Left ventricle myocardium inferior (tissue), 1 donor: ENCODE data around the gene PPCDC. TPM values are rescaled to one million over a fixed set of nuclear protein-coding genes. Genes with fewer than 3 reads are reported as not detected.

Experiments used
- DNase-seq: peaks from one replicate; pipeline ENCODE4 v3.0.0-alpha.2; 2020
- H3K27ac ChIP-seq: fragments of 200-600 bp; replicated peaks from 2 replicates; pipeline ENCODE4 v1.8.0; 2021
- H3K27me3 ChIP-seq: fragments of 200-600 bp; 2 replicates; pipeline ENCODE4 v1.8.0; 2021; ENCODE audit warnings: low read depth
- H3K36me3 ChIP-seq: fragments of 200-600 bp; 2 replicates; pipeline ENCODE4 v1.8.0; 2021
- H3K4me1 ChIP-seq: fragments of 200-600 bp; 2 replicates; pipeline ENCODE4 v1.8.0; 2021
- H3K4me3 ChIP-seq: fragments of 200-600 bp; 2 replicates; pipeline ENCODE4 v1.8.0; 2021; ENCODE audit warnings: mild to moderate bottlenecking, moderate library complexity
- H3K9me3 ChIP-seq: fragments of 200-600 bp; replicated peaks from 2 replicates; pipeline ENCODE4 v1.8.0; 2021
- intact Hi-C: fragments of 100-400 bp; cut with micrococcal nuclease; formaldehyde crosslinking; loops from one replicate; pipeline ENCODE4 v1.11.0; 2022
- total RNA-seq: library from RNA; stranded (reverse); fragmentation: NEBNext Ultra II Directional; extraction: Animal tissue kit (Norgen Biotek cat#: 25700); gene quantifications from one replicate; pipeline ENCODE4 v1.2.1, GENCODE V29; 2021
- TF ChIP-seq, protein P1 (sequence below): fragments of 200-600 bp; IDR thresholded peaks from 2 replicates; pipeline ENCODE4 v1.8.0; 2021; ENCODE audit warnings: antibody characterized with exemption, mild to moderate bottlenecking, borderline replicate concordance
- donor health status: DM: no; HTN: yes; CAD: no; lungs with severe emphysema.

Gene PPCDC
- total RNA-seq, 1 donor from 2014 or later, result 5.0 TPM

DNA sequence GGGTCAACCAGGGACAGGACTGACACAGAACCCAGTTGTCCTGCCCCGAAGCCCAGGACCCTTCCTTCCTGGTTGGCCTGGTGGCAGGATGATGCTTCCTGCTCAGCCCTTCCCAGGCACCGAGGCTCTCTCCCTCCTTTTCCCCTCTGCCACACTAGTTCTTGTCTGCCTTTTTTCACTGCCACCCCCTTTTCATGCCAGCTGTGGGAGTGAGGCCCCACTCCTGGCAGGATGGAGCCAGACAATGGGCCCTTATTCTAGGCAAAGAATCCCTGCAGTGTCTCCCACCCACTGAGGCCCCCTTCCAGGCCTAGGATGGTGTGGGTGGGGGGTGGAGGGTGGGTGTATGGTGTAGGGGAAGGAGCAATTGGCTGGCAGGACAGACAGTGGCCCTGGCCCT, 29.2 kb upstream of the PPCDC start:
- Histone ChIP-seq H3K36me3 (no peaks in the 10 kb centered on the region), H3K4me3 (no peak overlapping the region), H3K9me3 (no peaks in the 10 kb centered on the region), H3K27ac (no peak overlapping the region), H3K4me1 (peaks cover 11% of the 10 kb centered on the region), H3K27me3 (peaks cover 48% of the 10 kb centered on the region)
- TF ChIP-seq, protein P1, sequence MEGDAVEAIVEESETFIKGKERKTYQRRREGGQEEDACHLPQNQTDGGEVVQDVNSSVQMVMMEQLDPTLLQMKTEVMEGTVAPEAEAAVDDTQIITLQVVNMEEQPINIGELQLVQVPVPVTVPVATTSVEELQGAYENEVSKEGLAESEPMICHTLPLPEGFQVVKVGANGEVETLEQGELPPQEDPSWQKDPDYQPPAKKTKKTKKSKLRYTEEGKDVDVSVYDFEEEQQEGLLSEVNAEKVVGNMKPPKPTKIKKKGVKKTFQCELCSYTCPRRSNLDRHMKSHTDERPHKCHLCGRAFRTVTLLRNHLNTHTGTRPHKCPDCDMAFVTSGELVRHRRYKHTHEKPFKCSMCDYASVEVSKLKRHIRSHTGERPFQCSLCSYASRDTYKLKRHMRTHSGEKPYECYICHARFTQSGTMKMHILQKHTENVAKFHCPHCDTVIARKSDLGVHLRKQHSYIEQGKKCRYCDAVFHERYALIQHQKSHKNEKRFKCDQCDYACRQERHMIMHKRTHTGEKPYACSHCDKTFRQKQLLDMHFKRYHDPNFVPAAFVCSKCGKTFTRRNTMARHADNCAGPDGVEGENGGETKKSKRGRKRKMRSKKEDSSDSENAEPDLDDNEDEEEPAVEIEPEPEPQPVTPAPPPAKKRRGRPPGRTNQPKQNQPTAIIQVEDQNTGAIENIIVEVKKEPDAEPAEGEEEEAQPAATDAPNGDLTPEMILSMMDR, result no peak
- DNase-seq, result no peak
- intact Hi-C loops, result no loop called here

DNA sequence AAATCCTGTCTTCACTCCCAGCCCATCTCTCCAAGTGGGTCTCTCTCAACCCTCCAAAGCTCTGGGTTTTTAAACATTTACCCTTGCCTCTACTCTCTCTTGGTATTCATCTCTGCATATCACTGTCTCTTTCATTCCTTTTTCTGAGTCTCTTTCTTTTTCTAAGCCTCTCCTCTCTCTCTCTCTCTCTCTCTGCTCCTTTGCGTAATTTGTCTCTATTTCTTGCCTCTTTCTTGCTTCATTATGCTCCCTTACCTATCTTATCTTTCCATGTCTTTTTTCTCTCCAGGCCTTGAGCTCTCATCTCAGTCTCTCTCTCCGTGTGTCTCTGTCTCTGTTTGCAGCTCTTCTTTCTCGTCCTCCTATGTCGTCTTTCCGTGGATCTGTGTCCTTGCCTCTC, 28.7 kb upstream of the PPCDC start:
- no peaks in the 10 kb centered on the region for H3K9me3 ChIP-seq
- no peaks in the 10 kb centered on the region for H3K36me3 ChIP-seq
- intact Hi-C loops, result no loop called here
- peaks cover 52% of the 10 kb centered on the region for H3K27me3 ChIP-seq
- no peak overlapping the region for H3K27ac ChIP-seq
- DNase-seq, result no peak
- H3K4me1 ChIP-seq, result peaks cover 11% of the 10 kb centered on the region
- peak overlapping the region; percentile 77 for H3K4me3 ChIP-seq
- TF ChIP-seq, protein P1, result no peak

DNA sequence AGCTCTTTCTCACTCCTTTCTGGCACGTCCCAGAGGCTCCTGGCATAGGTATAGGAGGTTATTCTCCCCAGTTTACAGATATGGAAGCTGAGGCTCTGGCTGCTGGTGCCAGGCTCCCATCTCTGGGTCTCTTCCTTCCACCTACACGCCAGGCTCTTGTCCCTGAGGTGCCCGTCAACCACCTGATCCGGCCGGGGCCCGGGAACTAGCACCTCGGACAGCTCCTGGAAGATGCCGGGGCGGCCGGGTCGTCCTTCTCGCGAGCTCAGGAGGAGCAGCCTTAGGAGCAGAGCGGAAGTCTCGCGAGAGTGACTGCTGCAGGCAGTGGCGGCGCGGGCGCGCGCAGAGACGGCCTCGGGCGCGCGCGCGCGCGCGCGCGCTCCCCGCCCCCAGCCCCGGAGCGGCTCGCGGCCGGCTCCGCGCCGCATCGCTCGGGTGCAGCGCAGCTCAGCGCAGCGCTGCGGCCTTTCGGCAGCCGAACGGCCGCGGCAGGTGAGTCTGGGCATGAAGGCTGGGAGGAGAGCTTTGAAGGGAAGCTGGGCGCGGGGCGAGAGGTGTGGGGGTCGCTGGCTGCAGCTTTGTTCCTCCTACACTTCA, 28.1 kb upstream of the PPCDC start, which contains the start of gene SCAMP5:
Gene SCAMP5 (plus strand): TSS at position 382 of the 597 bp plus-strand sequence. CDS start 16,277 bp downstream, outside the sequence.
- Histone ChIP-seq H3K27ac (no peak within 1 kb of the TSS), H3K36me3 (no peaks in the 10 kb centered on the region), H3K4me3 (peak within 1 kb of the TSS; percentile 77), H3K9me3 (no peaks in the 10 kb centered on the region), H3K4me1 (peaks cover 11% of the 10 kb centered on the region), H3K27me3 (peaks cover 52% of the 10 kb centered on the region)
- intact Hi-C loops, result no loop called here
- peak; percentile 90 for DNase-seq
- TF ChIP-seq, protein P1, result no peak

DNA sequence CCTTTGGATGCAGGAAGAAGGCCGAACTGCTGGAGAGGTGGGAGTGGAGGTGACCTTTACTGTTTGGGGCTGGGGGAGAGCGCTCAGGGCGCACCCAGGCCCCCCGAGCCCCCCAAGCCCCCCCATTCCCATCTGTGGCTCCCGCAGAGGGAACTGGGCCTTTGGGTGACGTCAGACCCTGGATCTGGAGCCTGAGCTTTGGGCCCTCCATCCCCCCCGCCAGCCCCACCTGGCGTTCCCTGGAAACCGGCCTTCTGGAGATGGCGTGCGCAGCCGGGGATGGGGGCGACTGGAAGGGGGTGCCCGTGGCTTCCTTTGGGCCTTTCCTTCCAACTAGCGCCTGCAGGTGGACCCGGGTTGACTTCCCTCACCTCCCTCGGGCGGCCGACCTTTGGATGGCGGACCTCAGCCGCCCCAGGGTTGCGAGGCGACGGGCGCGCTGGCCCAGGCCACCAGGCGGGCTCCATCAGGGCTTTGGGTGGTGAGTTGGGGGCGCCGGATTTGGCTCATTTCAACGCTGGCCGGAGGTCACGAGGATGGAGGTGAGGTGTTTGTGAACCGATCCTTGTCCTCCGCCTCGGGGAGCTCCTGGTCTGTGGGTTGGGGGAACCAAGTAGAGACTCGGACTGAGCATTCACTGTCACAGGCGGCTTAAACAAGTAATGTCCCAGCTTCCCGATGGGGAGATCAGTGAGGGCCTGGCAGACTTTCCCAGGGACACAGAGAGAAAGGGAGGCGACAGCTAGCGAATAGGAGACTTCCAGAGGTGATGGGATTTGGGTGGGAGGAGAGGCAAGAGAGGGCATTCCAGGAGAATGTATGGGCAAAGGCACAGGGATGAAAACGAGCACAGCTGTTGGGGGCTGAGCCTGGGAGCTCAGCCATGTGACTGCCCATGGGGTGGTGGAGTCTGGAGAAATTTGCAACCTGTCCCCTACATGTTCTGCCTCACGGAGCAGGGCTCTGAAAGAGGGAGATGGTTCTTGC, 27.3 kb upstream of the PPCDC start:
- peak overlapping the region; percentile 77 for H3K4me3 ChIP-seq
- no peaks in the 10 kb centered on the region for H3K9me3 ChIP-seq
- no peaks in the 10 kb centered on the region for H3K36me3 ChIP-seq
- DNase-seq, result no peak
- H3K27ac ChIP-seq, result no peak overlapping the region
- peaks cover 52% of the 10 kb centered on the region for H3K27me3 ChIP-seq
- H3K4me1 ChIP-seq, result peaks cover 11% of the 10 kb centered on the region
- intact Hi-C loops, result no loop called here
- TF ChIP-seq, protein P1, result no peak

DNA sequence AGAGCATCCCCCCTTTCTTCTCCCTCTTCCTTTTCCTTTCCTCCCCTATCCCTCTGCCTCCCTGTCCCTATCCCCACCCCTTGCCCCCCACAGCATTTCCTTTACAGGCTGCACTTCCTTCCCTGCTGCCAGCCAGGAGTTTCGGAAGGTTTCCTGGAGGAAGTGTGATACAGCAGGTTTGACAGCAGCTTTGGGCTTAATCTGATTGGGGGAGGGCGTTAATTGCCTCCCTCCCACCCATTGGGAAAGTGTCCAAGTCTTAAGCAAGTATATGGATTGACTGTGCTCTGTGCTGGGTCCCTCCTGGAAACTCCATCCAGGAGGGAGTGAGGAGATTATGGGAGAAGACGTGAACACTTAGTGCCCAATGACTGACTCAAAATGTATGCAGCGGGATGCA, 26.2 kb upstream of the PPCDC start:
- H3K9me3 ChIP-seq, result no peaks in the 10 kb centered on the region
- no peak overlapping the region for H3K27ac ChIP-seq
- intact Hi-C loops, result no loop called here
- peaks cover 52% of the 10 kb centered on the region for H3K27me3 ChIP-seq
- peaks cover 11% of the 10 kb centered on the region for H3K4me1 ChIP-seq
- no peak for DNase-seq
- TF ChIP-seq, protein P1, result no peak
- H3K36me3 ChIP-seq, result no peaks in the 10 kb centered on the region
- H3K4me3 ChIP-seq, result no peak overlapping the region
